CD4-positive, alpha-beta T cell treated with Interleukin-15 for 1 hour (primary cell): ENCODE results near the gene SLC38A10.

Source experiments
- DNase-seq: peaks from one replicate; pipeline ENCODE4 v3.0.0-alpha.2; 2020

SLC38A10 gene

GRCh38 chr17:81222906-81223761 is 72.0 kb downstream of the SLC38A10 start, which contains the start of gene CEP131:
CEP131 (minus strand) TSS chr17:81222965; CDS start chr17:81220056, 2,909 bp downstream.
- DNase-seq: peak; percentile 99

GRCh38 chr17:81222620-81222905 is 72.5 kb downstream of the SLC38A10 start:
- DNase-seq: no peak

GRCh38 chr17:81221842-81222619 is 73.1 kb downstream of the SLC38A10 start:
- DNase-seq: no peak

GRCh38 chr17:81221371-81221841 is 73.7 kb downstream of the SLC38A10 start:
- no peak for DNase-seq

- DNase-seq: no peak
Measured at GRCh38 chr17:81219476-81220180, 75.5 kb downstream of the SLC38A10 start.

DNA sequence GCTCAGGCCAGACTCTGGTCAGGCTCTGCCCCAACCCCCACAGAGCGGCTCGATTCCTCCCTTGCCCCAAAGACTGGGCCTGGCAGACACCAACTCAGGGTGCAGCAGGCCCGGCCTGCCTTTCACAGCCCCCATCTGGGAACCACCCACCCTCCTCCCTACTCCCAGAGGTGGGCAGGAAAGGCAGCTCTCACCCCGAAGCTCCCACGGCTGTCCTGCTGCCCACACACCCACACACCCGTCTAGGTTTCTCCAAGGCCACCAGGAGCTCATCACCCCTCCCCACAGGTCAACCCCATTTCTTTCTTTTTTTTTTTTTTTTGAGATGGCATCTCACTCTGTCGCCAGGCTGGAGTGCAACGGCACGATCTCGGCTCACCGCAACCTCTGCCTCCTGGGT is 76.1 kb downstream of the SLC38A10 start:
- DNase-seq: no peak

DNA sequence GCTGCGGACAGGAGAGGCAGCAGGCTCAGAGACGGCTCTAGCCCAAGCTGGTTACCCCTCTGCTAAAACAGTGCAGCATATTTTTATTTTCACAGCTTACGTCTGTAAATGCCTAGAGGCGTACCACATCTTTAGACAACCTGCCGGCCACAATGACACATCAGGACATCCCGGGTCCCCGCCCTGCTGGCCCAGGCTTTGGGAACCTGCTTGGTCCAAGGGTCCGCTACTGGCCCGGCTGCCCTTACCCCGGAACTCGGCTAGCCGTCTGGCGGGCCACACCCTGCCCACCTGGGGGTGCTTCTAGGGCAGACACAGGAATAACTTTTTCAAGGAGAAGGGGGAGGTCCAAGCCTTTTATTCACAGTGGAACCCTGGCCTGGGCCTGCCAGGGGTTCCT is 76.6 kb downstream of the SLC38A10 start:
- DNase-seq: no peak

DNA sequence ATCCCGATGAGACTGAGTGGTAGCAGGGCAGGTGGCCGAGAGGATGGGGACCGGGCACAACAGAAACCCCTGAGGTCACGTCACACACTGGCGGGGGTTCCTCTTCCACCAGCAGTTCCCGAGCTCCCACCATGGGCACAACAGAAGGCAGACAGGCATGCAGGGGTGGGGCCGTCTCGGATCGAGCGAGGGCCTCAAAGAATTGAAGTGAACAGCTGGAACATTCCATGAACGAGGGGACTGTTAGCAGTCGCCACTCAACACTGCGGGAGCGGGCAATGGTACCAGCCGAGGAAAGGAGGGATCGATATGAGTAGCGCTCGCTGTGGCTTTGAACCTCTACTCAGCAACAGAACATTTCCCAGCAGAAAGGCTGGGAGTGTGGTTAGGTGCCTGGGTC is 77.6 kb downstream of the SLC38A10 start:
- no peak for DNase-seq

GRCh38 chr17:81213978-81214377 is 81.1 kb downstream of the SLC38A10 start:
- no peak for DNase-seq

- no peak for DNase-seq
Measured at GRCh38 chr17:81212365-81212764, 82.7 kb downstream of the SLC38A10 start.

GRCh38 chr17:81210868-81211267 is 84.2 kb downstream of the SLC38A10 start:
- DNase-seq: no peak

GRCh38 chr17:81210466-81210865 is 84.6 kb downstream of the SLC38A10 start:
- no peak for DNase-seq

GRCh38 chr17:81209141-81209540 is 86.0 kb downstream of the SLC38A10 start:
- DNase-seq: no peak

- no peak for DNase-seq
Measured at GRCh38 chr17:81208651-81209050, 86.5 kb downstream of the SLC38A10 start.

- no peak for DNase-seq
Measured at GRCh38 chr17:81207610-81208581, 87.2 kb downstream of the SLC38A10 start.

DNA sequence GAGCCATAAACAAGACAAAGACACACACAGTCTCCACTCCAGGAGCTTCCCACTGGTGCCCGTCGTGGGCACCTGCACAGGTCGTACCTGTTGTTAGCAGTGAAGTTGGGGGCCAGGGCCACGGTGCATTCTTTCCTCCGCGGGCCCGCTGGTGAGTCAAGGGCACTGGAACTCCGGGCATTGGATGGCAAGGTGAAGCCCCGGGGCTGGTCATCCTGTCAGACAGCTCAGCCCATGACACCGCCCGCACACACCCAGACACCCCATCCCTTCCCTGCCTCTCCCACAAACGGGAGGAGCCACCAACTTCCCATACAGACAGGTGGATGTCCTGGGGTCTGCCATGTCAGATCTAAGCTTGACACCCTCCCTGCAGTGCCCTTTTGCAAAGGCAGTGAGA is 88.5 kb downstream of the SLC38A10 start:
- DNase-seq: no peak

DNA sequence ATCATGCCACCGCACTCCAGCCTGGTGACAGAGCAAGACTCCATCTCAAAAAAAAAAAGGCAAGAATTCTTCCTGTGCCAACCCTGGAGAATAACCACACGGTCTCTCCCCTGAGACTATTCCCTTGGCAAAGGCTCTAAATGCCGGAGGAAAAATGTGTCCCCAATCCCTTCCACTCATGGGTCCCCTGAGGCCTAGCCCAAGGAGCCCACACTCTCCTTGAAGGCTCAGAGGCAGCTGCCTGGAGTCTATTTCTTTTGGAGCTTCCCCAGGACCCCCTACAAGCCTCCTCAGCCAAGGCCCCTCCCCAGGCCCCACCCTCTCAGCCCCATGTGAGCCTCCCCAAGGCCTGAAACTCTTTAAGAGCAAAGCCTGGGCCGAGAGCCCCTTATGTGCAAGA is 88.9 kb downstream of the SLC38A10 start:
- no peak for DNase-seq

DNA sequence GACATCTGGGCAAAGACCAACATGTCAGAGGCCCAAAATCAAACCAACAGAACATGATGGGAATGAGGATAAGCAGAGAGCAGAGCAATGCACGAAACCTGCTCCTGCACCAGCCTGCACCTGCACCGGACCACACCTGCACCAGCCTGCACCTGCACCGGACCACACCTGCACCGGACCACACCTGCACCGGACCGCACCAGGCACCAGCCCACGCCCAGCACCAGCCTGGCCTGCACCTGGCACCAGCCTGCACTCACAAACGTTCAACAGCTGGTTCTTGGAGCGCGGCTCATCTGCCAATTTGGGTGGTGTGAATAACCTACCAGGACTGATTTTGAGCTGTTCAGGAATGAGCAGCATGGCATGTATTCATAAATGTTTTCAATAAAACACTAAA is 90.5 kb downstream of the SLC38A10 start:
- DNase-seq: no peak

DNA sequence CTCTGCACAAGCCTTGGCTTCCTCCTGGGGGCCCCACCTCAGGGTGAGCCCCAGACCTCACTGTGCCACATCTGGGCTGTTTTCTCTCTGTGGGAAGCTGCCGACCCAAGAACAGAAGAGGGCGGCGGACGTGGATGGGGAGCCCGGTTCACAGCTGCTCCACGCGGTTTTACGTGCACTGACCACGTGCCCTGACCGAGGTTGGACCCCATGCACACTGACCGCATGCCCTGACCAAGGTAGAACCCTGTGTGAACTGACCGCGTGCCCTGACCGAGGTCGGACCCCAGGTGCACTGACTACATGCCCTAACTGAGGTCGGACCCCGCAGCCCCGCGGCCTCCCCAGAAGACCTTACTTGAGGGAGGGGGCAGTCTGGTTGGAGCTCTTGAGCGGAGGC is 92.0 kb downstream of the SLC38A10 start:
- DNase-seq: no peak

- DNase-seq: no peak
Measured at GRCh38 chr17:81202318-81202717, 92.8 kb downstream of the SLC38A10 start.

DNA sequence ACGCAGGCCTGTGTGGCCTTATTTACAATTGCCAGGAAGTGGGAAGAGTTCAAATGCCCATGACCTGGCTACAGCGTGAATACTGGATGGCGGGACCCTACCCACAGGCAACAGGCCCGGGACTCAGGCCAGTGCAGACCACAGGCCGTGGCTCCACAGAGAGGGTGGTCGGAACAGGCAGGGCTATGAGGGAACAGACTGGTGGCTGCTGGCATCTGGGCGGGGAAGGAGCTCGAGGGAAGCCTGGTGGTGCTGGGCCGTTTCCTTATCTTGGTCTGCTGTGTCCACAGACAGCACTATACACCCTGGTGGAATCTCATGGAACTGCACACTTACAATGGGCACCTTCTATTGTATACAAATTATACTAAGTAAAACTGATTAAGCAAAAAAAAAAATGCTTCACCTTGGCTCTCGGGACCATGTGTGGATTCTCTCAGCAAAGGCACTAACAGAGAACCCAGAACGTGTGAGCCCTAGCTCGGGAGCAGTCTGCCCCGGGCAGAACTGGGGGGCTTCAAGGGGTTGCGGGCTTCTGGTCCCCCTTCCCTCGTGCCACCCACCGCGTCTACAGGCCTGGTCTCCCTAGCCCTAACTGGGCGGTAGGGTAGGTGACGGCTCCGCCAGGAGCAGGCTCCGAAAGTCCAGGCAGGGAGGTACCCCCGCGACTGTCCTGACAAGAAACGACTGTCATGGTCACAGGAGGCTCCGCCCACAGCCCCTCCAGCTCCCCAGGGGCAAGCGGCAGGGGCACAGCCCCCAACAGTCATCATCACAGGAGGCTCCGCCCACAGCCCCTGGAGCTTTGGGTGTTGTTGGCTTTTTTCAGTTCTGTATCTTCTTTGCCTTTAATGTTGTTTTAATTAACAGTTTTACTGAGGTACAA is 94.2 kb downstream of the SLC38A10 start:
- peak; percentile 33 for DNase-seq
